Adrenal gland (tissue), 5 donors: ENCODE measurements around the gene MYO10.

Source experiments
- CTCF ChIP-seq, 6 experiments: fragments of 450-650 bp in 4 of 6; fragments of 200-600 bp in 2 of 6; sonication (generic) in 1 of 6; IDR thresholded peaks; 1 replicate in 5 of 6; 2 replicates in 1 of 6; pipeline versions ENCODE4 v1.5.1 to v1.8.0; 2016 to 2021; ENCODE audit warnings: antibody characterized with exemption in 6 of 6, mild to moderate bottlenecking in 2 of 6, moderate library complexity in 1 of 6
- POLR2A ChIP-seq, 2 donors: fragments of 450-650 bp; IDR thresholded peaks; one replicate each; pipeline ENCODE4 v1.6.1; 2017; ENCODE audit warnings: antibody characterized with exemption in 2 of 2, mild to moderate bottlenecking in 2 of 2, moderate library complexity in 1 of 2
- donor health status: DM: no; HTN: no; CAD: no.

GRCh38 chr5:16612007-16612406 is 324.1 kb downstream of the MYO10 start:
- TF ChIP-seq CTCF (IDR thresholded peaks at IDR 0.05) (no peak), POLR2A (IDR thresholded peaks at IDR 0.05) (no peak)
